A549 (cell line): ENCODE data around the gene RPLP2. TPM values are rescaled to one million over a fixed set of nuclear protein-coding genes. Genes with fewer than 3 reads are reported as not detected.

Experiments
- ATAC-seq, 2 experiments: fragments of 200-7000 bp in 1 of 2; fragments of >200 bp in 1 of 2; cut with Nextera tagmentation in 1 of 2; cut with Tn5 transposase in 1 of 2; 3 replicates each; pipeline versions ENCODE4 v1.8.0 to v1.9.1; 2018 to 2020; ENCODE audit warnings: mild to moderate bottlenecking in 1 of 2, moderate library complexity in 1 of 2
- CTCF ChIA-PET: fragments of 300-600 bp; sonication (Branson Sonifier 250); formaldehyde crosslinking; extraction: SDS; loops from one replicate; lab custom pipeline; 2021; ENCODE audit warnings: antibody characterized with exemption, inconsistent platforms; lab: Yijun Ruan, JAX
- POLR2A ChIA-PET: fragments of 350-600 bp; formaldehyde crosslinking; extraction: SDS; loops from one replicate; lab custom pipeline; 2021; ENCODE audit warnings: antibody characterized with exemption, inconsistent platforms; lab: Yijun Ruan, JAX
- DNase-seq, 2 experiments: peaks; one replicate each; pipeline versions ENCODE4 v3.0.0 to v3.0.0-alpha.2; 2011 to 2016; ENCODE audit warnings: low read depth in 1 of 2, low spot score in 1 of 2
- FAIRE-seq: peaks from 2 replicates; lab custom pipeline; 2011; peaks lifted over from hg19 to GRCh38; lab: Jason Lieb, UNC
- H3K27ac ChIP-seq, 2 experiments: fragments of >200 bp; sonication (Bioruptor Twin); formaldehyde crosslinking; 3 replicates each; pipeline ENCODE4 v1.5.1; 2016 to 2017
- H3K4me1 ChIP-seq: fragments of >200 bp; sonication (Bioruptor Twin); formaldehyde crosslinking; 3 replicates; pipeline ENCODE4 v1.6.1; 2016
- H3K4me2 ChIP-seq: fragments of >200 bp; sonication (Bioruptor Twin); formaldehyde crosslinking; 3 replicates; pipeline ENCODE4 v1.6.1; 2016
- H3K4me3 ChIP-seq: fragments of >200 bp; sonication (Bioruptor Twin); formaldehyde crosslinking; 3 replicates; pipeline ENCODE4 v1.5.1; 2016
- H3K9me3 ChIP-seq: fragments of >200 bp; sonication (Bioruptor Twin); formaldehyde crosslinking; 3 replicates; pipeline ENCODE4 v1.6.1; 2016
- BCL3 ChIP-seq: fragments of >200 bp; sonication (Bioruptor Twin); formaldehyde crosslinking; IDR thresholded peaks from 3 replicates; pipeline ENCODE4 v1.6.1; 2016
- BHLHE40 ChIP-seq: IDR thresholded peaks from 2 replicates; pipeline ENCODE4 v1.6.1; 2012; ENCODE audit warnings: low read depth, low read length, inconsistent platforms
- CBX2 ChIP-seq: fragments of 200-600 bp; sonication (generic); IDR thresholded peaks from 2 replicates; pipeline ENCODE4 v1.6.1; 2016; ENCODE audit warnings: low read depth, mild to moderate bottlenecking, borderline replicate concordance
- CBX8 ChIP-seq: fragments of 200-600 bp; sonication (generic); IDR thresholded peaks from 2 replicates; pipeline ENCODE4 v1.6.1; 2016
- CHD2 ChIP-seq: fragments of 150-350 bp; IDR thresholded peaks from 2 replicates; pipeline ENCODE4 v1.6.1; 2014; ENCODE audit warnings: low read length; ENCODE audit not compliant: partially characterized antibody
- CHD4 ChIP-seq: fragments of 200-600 bp; sonication (generic); IDR thresholded peaks from 2 replicates; pipeline ENCODE4 v1.6.1; 2016; ENCODE audit warnings: antibody characterized with exemption, mild to moderate bottlenecking, borderline replicate concordance
- EHF ChIP-seq: fragments of 250-450 bp; sonication (Bioruptor Pico); IDR thresholded peaks from 2 replicates; pipeline ENCODE4 v1.5.0; 2020; ENCODE audit warnings: mild to moderate bottlenecking
- ESRRA ChIP-seq: fragments of 150-350 bp; IDR thresholded peaks from 2 replicates; pipeline ENCODE4 v1.6.1; 2014; ENCODE audit warnings: mild to moderate bottlenecking, low read length, borderline replicate concordance
- FOXS1 ChIP-seq: fragments of 250-450 bp; sonication (Bioruptor Pico); IDR thresholded peaks from 2 replicates; pipeline ENCODE4 v1.5.0; 2020; ENCODE audit warnings: mild to moderate bottlenecking, moderate library complexity
- GATA3 ChIP-seq: IDR thresholded peaks from 2 replicates; pipeline ENCODE4 v1.6.1; 2012; ENCODE audit warnings: borderline replicate concordance
- HDAC2 ChIP-seq: fragments of 200-600 bp; sonication (generic); IDR thresholded peaks from 2 replicates; pipeline ENCODE4 v1.6.1; 2016
- HES2 ChIP-seq: fragments of >200 bp; sonication (Bioruptor Twin); formaldehyde crosslinking; IDR thresholded peaks from 2 replicates; pipeline ENCODE4 v1.6.1; 2016
- HEYL ChIP-seq: fragments of 250-450 bp; sonication (Bioruptor Pico); IDR thresholded peaks from 2 replicates; pipeline ENCODE4 v1.8.0; 2021; ENCODE audit warnings: mild to moderate bottlenecking, moderate library complexity
- HOXB13 ChIP-seq: fragments of 250-450 bp; sonication (Bioruptor Pico); IDR thresholded peaks from 2 replicates; pipeline ENCODE4 v1.5.0; 2020; ENCODE audit warnings: low read depth, mild to moderate bottlenecking, moderate library complexity
- HOXB5 ChIP-seq: fragments of 250-450 bp; sonication (Bioruptor Pico); IDR thresholded peaks from 2 replicates; pipeline ENCODE4 v1.5.0; 2020; ENCODE audit warnings: mild to moderate bottlenecking, moderate library complexity
- JUN ChIP-seq, 2 experiments: fragments of >200 bp; sonication (Bioruptor Twin); formaldehyde crosslinking; IDR thresholded peaks; 2 replicates in 1 of 2; 3 replicates in 1 of 2; pipeline ENCODE4 v1.6.1; 2016 to 2017
- JUNB ChIP-seq: fragments of >200 bp; sonication (Bioruptor Twin); formaldehyde crosslinking; IDR thresholded peaks from 2 replicates; pipeline ENCODE4 v1.6.1; 2016
- KDM1A ChIP-seq: fragments of 200-600 bp; sonication (generic); IDR thresholded peaks from 2 replicates; pipeline ENCODE4 v1.6.1; 2016; ENCODE audit warnings: low read depth, mild to moderate bottlenecking
- KDM5A ChIP-seq: fragments of 200-600 bp; sonication (generic); IDR thresholded peaks from 2 replicates; pipeline ENCODE4 v1.6.1; 2016; ENCODE audit warnings: antibody characterized with exemption, mild to moderate bottlenecking
- MAX ChIP-seq: IDR thresholded peaks from 2 replicates; pipeline ENCODE4 v1.6.1; 2012
- MAZ ChIP-seq: fragments of 150-350 bp; IDR thresholded peaks from 2 replicates; pipeline ENCODE4 v1.6.1; 2014; ENCODE audit warnings: antibody characterized with exemption, low read depth, low read length, borderline replicate concordance
- MYC ChIP-seq: IDR thresholded peaks from 2 replicates; pipeline ENCODE4 v1.6.1; 2012; ENCODE audit warnings: mild to moderate bottlenecking, inconsistent platforms, low read length, improper control_type of control experiment, borderline replicate concordance
- NPAS2 ChIP-seq: fragments of 250-450 bp; sonication (Bioruptor Pico); IDR thresholded peaks from 2 replicates; pipeline ENCODE4 v1.8.0; 2022; ENCODE audit warnings: mild to moderate bottlenecking, moderate library complexity, borderline replicate concordance
- NR3C1 ChIP-seq: fragments of >200 bp; sonication (Bioruptor Twin); formaldehyde crosslinking; IDR thresholded peaks from 3 replicates; pipeline ENCODE4 v1.6.1; 2017
- PHF8 ChIP-seq: fragments of 200-600 bp; sonication (generic); IDR thresholded peaks from 2 replicates; pipeline ENCODE4 v1.6.1; 2016; ENCODE audit warnings: low read depth, mild to moderate bottlenecking, antibody characterized with exemption, moderate library complexity, borderline replicate concordance
- POLR2A ChIP-seq: IDR thresholded peaks from 2 replicates; pipeline ENCODE4 v1.6.1; 2012; ENCODE audit warnings: mild to moderate bottlenecking, low read length
- SMC3 ChIP-seq: fragments of >200 bp; sonication (Bioruptor Twin); formaldehyde crosslinking; IDR thresholded peaks from 3 replicates; pipeline ENCODE4 v1.6.1; 2018; ENCODE audit warnings: inconsistent platforms
- TP53 ChIP-seq: fragments of 250-450 bp; sonication (Bioruptor Pico); IDR thresholded peaks from 2 replicates; pipeline ENCODE4 v1.5.0; 2021; ENCODE audit warnings: mild to moderate bottlenecking, moderate library complexity
- ZFP36 ChIP-seq: fragments of 450-650 bp; IDR thresholded peaks from 2 replicates; pipeline ENCODE4 v1.6.1; 2014; ENCODE audit warnings: borderline replicate concordance; ENCODE audit not compliant: partially characterized antibody
- ZNF302 ChIP-seq: fragments of 250-450 bp; sonication (Bioruptor Pico); IDR thresholded peaks from 2 replicates; pipeline ENCODE4 v1.9.0; 2021; ENCODE audit warnings: inconsistent platforms, mild to moderate bottlenecking, moderate library complexity
- ZSCAN20 ChIP-seq: fragments of 250-450 bp; sonication (Bioruptor Pico); IDR thresholded peaks from 2 replicates; pipeline ENCODE4 v1.8.0; 2022; ENCODE audit warnings: mild to moderate bottlenecking, moderate library complexity
- WGBS: methylation state at CpG from one replicate; pipeline ENCODE4 v1.1.6; 2017; ENCODE audit errors: missing lambda C conversion rate; 5-methylcytosine and 5-hydroxymethylcytosine counted together
- polyA plus RNA-seq, 4 experiments: library from polyadenylated mRNA; depleted of rRNA in 3 of 4; stranded (reverse); fragments of >200 nt; fragmentation: RNase III in 1 of 4; extraction: RNeasy Plus Mini Kit Qiagen cat#74134 plus additional on column Dnase treatment in 1 of 4; gene quantifications; 2 replicates in 3 of 4; 3 replicates in 1 of 4; pipeline ENCODE4 v1.2.3, GENCODE V29; 2011 to 2017
- TF ChIP-seq, protein P1 (sequence below): fragments of 250-450 bp; sonication (Bioruptor Pico); IDR thresholded peaks from 2 replicates; pipeline ENCODE4 v1.5.0; 2021; ENCODE audit warnings: mild to moderate bottlenecking, moderate library complexity, borderline replicate concordance
- TF ChIP-seq, protein P2 (sequence below): fragments of 450-650 bp; IDR thresholded peaks from 2 replicates; pipeline ENCODE4 v1.6.1; 2014; ENCODE audit warnings: antibody characterized with exemption

RPLP2 gene
- polyA plus RNA-seq, 2 of the 4 experiments (the other 2 are of a cell fraction), result 1,493 to 2,508 TPM

DNA sequence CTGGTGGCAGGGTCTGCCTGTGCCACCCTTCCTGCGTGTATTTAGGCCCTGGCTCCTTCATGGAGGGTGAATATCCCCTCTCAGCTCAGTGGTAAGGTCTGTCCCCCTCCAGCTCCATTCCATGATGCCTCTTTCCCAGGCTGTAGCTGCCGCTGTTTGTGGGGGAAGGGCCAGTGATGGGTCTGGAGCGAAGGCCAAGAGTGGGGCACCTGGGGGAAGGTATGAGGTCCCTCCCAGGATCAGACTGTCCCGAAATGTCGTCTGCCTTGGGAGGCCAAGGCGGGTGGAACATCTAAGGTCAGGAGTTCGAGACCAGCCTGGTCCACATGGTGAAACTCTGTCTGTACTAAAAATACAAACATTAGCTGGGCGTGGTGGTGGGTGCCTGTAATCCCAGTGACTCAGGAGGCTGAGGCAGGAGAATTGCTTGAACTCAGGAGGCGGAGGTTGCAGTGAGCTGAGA, 24.1 kb downstream of the RPLP2 start (continued):
- TF ChIP-seq TP53 (CRISPR knock-in tag), result peak; percentile 77; the same call in 1 of the 2 replicates
- TF ChIP-seq HDAC2, result no peak
- TF ChIP-seq MAZ, result no peak
- no peak for TF ChIP-seq ZNF302
- TF ChIP-seq NR3C1, result no peak
- TF ChIP-seq CBX2, result no peak

DNA sequence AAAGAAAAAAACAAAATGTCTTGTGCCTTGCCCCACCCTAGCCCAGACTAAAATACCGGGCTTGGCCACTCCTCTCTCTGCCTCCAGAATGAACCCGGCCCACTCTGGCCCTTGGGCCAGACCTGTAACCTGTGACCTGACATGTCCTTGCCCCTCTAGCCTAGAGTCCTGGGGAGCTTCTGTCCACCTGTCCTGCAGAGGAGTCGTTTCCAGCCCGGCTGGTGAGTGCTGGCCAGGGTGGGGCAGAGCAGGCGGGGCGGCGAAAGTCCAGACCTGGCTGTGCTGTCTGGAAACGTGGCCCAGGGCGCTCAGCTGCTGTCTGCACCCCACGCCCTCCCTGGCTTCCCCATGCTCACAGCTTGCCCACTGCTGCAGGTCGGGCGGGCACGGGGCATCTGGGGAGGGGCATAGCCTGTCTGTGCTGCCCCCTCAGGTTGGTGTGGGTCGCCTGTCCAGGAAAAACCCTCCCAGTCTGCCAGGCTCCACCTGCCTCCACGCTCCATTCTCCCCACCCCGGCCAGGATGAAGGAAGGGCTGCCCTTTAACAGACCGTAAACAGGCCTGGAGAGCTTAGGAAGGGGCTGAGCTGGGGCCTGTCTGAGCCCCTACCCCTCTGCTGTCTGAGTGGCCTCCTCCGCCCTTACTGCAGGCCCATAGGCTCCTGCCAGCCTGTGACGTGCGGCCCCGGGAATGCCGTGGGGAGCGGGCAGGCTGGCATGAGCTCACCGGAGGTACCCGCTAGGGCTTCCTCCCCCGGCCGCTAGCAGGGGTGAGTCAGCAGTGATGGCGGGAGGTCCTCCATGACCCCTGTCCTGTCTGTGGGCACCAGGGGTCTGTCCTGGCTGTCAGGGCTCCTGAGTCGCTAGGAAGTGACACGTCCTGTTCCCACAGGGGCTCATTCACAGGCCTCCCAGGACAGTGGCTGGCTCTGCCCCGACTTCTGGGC, 24.9 kb downstream of the RPLP2 start:
- Histone ChIP-seq H3K27ac (peak overlapping the region; percentile 98 to 100), H3K4me1 (peaks cover 71% of the 10 kb centered on the region), H3K4me3 (peak overlapping the region; percentile 86), H3K9me3 (no peaks in the 10 kb centered on the region), H3K4me2 (peak overlapping the region; percentile 88)
- DNase-seq (peak; percentile 81 to 95), FAIRE-seq (no peak), ATAC-seq (peak; percentile 52 to 68)
- CTCF ChIA-PET, result interaction anchor here (0.8 to 2.4 kb wide), 5 partner anchors 10 to 19 kb away, joined by 3 to 10 read pairs (median 6); partner anchors contain the start of gene PNPLA2
- 2% methylated on average over 31 of the region's 31 CpGs for WGBS
- POLR2A ChIA-PET, result interaction anchor here (0.6 to 5.1 kb wide), 10 partner anchors 9 to 38 kb away, joined by 3 to 52 read pairs (median 4); partner anchors contain the start of genes PNPLA2, POLR2L, RPLP2 and TSPAN4
- TF ChIP-seq NPAS2 (CRISPR knock-in tag) (no peak), HOXB13 (CRISPR knock-in tag) (peak; percentile 71; the same call in 1 of the 2 replicates), HES2 (no peak), JUN (IDR thresholded peaks at IDR 0.05) (peak in 1 of 2 experiments; percentile 85; a peak in 3 of 5 replicates), CHD4 (no peak), HEYL (CRISPR knock-in tag) (no peak), ZNF302 (no peak), MAX (peak; percentile 73), FOXS1 (CRISPR knock-in tag) (no peak), EHF (no peak), KDM1A (no peak), MYC (peak; percentile 49; the same call in 1 of the 2 replicates), CHD2 (no peak), PHF8 (no peak), ESRRA (no peak), SMC3 (no peak), HOXB5 (CRISPR knock-in tag) (peak; percentile 55; the same call in 1 of the 2 replicates), POLR2A (peak; percentile 6), CBX8 (no peak), JUNB (peak; percentile 31; the same call in 1 of the 2 replicates), BCL3 (0 out of 3 replicates have a peak, but pooled peaks have one; percentile 39), ZFP36 (no peak), BHLHE40 (no peak), KDM5A (no peak), MAZ (0 out of 2 replicates have a peak, but pooled peaks have one; percentile 39), GATA3 (peak; percentile 74; the same call in 1 of the 2 replicates), CBX2 (no peak), TP53 (CRISPR knock-in tag) (0 out of 2 replicates have a peak, but pooled peaks have one; percentile 39), ZSCAN20 (no peak)
- TF ChIP-seq, protein P1, sequence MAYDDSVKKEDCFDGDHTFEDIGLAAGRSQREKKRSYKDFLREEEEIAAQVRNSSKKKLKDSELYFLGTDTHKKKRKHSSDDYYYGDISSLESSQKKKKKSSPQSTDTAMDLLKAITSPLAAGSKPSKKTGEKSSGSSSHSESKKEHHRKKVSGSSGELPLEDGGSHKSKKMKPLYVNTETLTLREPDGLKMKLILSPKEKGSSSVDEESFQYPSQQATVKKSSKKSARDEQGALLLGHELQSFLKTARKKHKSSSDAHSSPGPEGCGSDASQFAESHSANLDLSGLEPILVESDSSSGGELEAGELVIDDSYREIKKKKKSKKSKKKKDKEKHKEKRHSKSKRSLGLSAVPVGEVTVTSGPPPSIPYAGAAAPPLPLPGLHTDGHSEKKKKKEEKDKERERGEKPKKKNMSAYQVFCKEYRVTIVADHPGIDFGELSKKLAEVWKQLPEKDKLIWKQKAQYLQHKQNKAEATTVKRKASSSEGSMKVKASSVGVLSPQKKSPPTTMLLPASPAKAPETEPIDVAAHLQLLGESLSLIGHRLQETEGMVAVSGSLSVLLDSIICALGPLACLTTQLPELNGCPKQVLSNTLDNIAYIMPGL (CRISPR knock-in tag), result no peak
- TF ChIP-seq, protein P2, sequence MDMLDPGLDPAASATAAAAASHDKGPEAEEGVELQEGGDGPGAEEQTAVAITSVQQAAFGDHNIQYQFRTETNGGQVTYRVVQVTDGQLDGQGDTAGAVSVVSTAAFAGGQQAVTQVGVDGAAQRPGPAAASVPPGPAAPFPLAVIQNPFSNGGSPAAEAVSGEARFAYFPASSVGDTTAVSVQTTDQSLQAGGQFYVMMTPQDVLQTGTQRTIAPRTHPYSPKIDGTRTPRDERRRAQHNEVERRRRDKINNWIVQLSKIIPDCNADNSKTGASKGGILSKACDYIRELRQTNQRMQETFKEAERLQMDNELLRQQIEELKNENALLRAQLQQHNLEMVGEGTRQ, result no peak
